Choroid plexus epithelial cell (primary cell): ENCODE data around the gene LSR.

Source experiments
- DNase-seq: peaks from one replicate; pipeline ENCODE4 v3.0.0-alpha.2; 2010; ENCODE audit warnings: low read depth
- H3K4me3 ChIP-seq: 2 replicates; pipeline ENCODE4 v1.5.1; 2011; ENCODE audit warnings: low read depth, mild to moderate bottlenecking, control low read depth, low read length, moderate library complexity
- CTCF ChIP-seq: conservative IDR thresholded peaks from 2 replicates; pipeline ENCODE4 v1.5.1; 2011; ENCODE audit warnings: low read depth, mild to moderate bottlenecking, control low read depth, inconsistent platforms, low read length, moderate library complexity

LSR gene

DNA sequence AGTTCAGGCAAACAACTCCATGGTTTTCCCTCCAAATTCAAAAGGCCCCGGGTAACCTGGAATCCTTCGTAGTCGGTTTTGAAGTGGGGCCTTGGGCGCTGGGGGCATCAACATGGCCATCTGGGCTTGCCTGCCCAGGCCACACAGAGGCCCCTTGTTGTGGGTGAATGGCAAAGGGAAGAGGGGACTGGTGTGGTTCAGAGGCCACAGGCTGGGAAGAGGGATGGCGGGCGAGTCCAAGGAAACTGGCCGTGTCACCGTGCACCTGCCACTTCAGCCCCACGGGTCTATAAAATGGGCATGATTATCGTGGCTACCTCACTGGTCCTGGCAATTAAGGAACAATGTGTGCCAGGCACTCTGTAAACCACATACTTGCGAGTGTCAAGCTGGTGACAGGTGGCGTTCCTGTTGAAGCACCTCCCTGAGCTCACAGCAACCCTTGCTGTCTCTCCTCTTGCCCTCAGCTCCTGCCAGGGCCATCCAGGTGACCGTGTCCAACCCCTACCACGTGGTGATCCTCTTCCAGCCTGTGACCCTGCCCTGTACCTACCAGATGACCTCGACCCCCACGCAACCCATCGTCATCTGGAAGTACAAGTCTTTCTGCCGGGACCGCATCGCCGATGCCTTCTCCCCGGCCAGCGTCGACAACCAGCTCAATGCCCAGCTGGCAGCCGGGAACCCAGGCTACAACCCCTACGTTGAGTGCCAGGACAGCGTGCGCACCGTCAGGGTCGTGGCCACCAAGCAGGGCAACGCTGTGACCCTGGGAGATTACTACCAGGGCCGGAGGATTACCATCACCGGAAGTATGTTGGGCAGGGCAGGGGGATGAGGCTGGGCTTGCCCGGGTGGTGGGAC lies 1.3 kb downstream of the LSR start:
- H3K4me3 ChIP-seq: no peak overlapping the region
- TF ChIP-seq CTCF: no peak
- no peak for DNase-seq

GRCh38 chr19:35251456-35251855 lies 2.7 kb downstream of the LSR start:
- no peak for TF ChIP-seq CTCF
- H3K4me3 ChIP-seq: no peak overlapping the region

DNA sequence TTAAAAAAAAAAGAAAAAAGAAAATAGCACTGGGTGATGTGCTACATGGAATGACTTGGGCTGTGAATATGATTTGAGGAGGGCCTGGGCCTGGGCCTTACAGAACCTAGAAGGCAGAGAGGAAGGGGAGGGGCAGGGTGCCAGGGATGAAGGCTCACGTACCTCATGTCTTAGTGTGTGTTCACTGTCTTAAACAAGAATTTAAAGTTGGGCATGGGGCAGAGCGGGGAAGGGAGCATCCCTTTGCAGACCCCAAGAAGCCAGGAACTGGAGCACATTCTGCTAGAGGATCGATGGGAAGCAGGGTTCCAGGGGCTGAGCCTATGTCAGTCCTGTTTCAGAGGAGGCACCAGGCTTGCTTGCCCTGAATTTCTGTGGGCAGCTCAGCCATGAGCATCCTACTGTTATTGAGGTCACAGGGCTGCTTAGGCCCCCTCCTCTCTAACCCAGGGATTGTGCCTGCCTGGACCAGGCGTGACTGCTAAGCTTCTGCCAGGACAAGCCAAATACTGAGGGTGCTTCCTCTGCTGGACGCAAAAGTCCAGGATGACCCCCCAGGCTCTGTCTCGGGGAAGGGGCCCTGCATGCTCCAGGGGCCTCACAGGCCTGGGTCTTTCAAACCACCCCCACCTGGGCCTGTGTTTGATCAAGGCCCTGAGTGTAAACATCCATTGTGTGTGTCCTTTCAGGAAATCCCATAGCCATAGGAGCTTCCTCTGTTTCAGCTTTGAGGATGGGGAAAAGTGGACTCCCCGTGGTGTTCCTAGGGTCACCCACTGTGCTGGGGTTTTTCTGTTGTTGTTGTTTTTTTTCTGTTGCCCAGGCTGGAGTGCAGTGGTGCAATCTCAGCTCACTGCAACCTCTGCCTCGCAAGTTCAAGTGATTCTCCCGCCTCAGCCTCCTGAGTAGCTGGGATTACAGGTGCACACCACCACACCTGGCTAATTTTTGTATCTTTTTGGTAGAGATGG lies 4.8 kb downstream of the LSR start:
- no peak for DNase-seq
- TF ChIP-seq CTCF: no peak
- no peak overlapping the region for H3K4me3 ChIP-seq

More at GRCh38 chr19:35251456-35251855, 2.7 kb downstream of the LSR start:
- no peak for DNase-seq

- no peak for TF ChIP-seq CTCF
- no peak for DNase-seq
- H3K4me3 ChIP-seq: no peak overlapping the region
These were observed 5.8 kb downstream of the LSR start for GRCh38 chr19:35254341-35255297.

- no peak for TF ChIP-seq CTCF
- H3K4me3 ChIP-seq: no peak overlapping the region
- no peak for DNase-seq
These were observed 7.8 kb downstream of the LSR start for GRCh38 chr19:35256566-35256965.

DNA sequence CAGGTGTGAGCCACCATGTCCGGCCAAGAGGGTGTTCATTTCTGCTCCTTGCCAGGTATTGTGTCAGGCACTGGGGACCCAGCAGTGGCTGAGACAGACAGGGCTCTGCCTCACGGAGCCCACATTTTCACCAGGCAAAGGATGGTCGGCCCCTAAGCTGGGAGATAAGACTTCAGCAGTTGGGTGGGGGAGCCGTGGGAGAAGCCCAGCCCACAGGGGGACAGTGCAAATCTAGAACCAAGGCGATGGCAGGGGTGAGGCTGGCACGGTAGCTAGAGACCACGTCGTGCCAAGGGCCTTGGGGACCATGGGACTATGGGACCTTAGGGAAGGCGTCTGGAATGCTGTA lies 8.3 kb downstream of the LSR start:
- DNase-seq: no peak
- no peak for TF ChIP-seq CTCF
- no peak overlapping the region for H3K4me3 ChIP-seq
